Mesenteric fat pad (tissue), 1 donor: ENCODE results near the gene COX10. TPM values are rescaled to one million over a fixed set of nuclear protein-coding genes. Genes with fewer than 3 reads are reported as not detected.
"Not testable (repeated sequence)": the region's sequence is repeated elsewhere in the genome, so short reads cannot be mapped to it uniquely, and the experiment has no call there.

ENCODE experiments used
- DNase-seq: peaks from one replicate; pipeline ENCODE4 v3.0.0-alpha.2; 2020; ENCODE audit warnings: low spot score
- long read RNA-seq: library from polyadenylated mRNA; unstranded; transcript quantifications from one replicate; pipeline ENCODE4 v2.0.0, GENCODE V29; 2020
- total RNA-seq: library from RNA; stranded (reverse); fragmentation: NEBNext Ultra II Directional; extraction: Animal tissue kit (Norgen Biotek cat#: 25700); gene quantifications from one replicate; pipeline ENCODE4 v1.2.1, GENCODE V29; 2021
- donor health status: DM: yes; HTN: yes; CAD: no.

Gene COX10
- 15.7 TPM for total RNA-seq
- long read RNA-seq, transcript COX10-201 (7 exons, 2,873 nt), result major isoform, 10 of 21 reads
- long read RNA-seq, partial matches to known transcripts, result 11 of 21 reads
- long read RNA-seq, other reads (novel, unspliced or antisense), result 0 of 21 reads

- peak; percentile 94 for DNase-seq
Measured at GRCh38 chr17:14069251-14070021, at the start of gene COX10. Gene COX10 (plus strand): TSS chr17:14069504. CDS start chr17:14069606, 102 bp downstream.

DNA sequence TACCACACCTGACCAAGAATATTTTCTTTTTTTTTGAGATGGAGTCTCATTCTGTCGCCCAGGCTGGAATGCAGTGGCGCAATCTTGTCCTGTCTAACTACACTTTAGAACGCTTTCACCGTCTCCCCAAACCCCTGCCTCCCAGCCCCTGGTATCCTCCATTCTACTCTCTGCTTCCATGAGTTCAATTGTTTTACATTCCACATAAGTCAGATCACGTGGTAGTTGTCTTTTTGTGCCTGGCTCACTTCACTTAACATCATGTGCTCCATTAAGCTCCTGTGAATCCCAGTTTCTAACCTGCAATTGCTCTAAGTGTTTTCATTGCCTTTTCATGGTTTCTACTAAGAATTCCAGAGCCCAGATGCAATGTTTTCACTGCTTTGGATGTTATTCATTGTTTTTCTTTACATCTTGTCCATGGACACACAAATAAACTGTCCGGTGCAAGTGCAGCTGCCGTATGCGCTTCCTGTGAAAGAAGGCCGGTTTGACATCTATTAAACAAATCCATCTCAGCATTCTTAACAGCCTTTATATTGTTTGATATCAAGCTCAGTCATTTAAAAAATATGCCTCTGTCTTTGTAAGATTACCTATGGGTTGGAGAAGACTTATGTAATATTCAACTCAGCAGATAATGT lies 47.5 kb upstream of the COX10 start:
- not testable (repeated sequence) for DNase-seq

GRCh38 chr17:14029755-14030154 lies 39.5 kb upstream of the COX10 start:
- DNase-seq, result not testable (repeated sequence)

- no peak for DNase-seq
Measured at GRCh38 chr17:14032234-14032633, 37.1 kb upstream of the COX10 start.

DNA sequence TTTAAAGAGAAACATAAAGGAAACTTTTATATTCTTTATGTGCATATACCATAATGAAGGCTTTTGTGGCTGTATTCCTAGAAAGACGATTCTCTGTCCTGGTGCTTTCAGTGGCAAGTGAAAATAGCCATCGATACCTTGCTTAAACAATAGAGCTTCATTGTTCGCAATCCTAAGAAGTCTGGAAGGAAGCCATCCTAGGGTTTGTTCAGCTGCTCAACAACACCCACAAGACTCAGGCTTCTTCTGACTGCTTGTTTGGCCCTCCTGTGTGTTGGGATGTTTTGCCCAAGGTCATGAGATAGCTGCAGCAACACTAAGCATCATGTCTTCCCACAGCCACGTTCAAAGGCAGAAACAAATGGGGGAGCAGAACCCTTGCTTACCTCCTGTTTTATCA lies 36.1 kb upstream of the COX10 start:
- DNase-seq, result no peak

- no peak for DNase-seq
Measured at GRCh38 chr17:14037453-14037852, 31.9 kb upstream of the COX10 start.

DNA sequence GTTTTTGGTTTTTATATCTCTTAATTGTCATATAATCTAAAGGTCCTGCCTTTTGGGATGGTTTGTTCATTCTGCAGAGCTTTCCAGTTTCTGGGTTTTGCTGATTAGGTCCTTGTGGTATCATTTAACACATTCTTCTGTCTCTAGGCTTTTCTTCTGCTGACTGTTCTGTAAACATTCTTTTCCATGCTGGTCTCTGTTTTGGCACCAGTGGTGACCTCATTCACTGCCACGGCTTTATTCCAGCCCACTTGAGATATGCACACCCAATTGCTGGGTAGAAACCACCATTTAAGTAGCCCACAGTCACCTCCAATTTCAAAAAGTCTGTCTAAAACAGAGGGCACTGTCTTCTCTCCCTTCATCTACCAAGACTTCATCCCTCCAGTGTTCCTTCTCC lies 31.1 kb upstream of the COX10 start:
- no peak for DNase-seq

- no peak for DNase-seq
Measured at GRCh38 chr17:14042411-14042810, 26.9 kb upstream of the COX10 start.

- no peak for DNase-seq
Measured at GRCh38 chr17:14044702-14045101, 24.6 kb upstream of the COX10 start.

DNA sequence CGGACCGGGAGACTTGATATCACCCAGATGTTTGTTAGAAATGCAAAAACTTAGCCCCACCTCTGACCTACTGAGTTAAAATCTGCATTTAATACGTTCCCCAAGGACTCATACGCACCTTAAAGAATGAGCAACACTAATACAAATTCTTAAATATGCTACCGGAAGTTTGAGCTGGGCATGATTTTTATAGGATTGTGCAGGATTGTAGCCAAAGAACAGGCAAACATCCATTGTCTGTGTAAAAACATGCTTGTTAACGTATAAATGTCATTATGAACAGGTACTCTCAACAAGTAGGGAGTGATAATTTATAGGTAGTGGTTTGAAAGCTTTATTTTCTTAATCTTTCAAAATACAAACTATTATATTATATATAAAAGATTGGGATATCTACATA lies 22.3 kb upstream of the COX10 start:
- DNase-seq, result no peak

DNA sequence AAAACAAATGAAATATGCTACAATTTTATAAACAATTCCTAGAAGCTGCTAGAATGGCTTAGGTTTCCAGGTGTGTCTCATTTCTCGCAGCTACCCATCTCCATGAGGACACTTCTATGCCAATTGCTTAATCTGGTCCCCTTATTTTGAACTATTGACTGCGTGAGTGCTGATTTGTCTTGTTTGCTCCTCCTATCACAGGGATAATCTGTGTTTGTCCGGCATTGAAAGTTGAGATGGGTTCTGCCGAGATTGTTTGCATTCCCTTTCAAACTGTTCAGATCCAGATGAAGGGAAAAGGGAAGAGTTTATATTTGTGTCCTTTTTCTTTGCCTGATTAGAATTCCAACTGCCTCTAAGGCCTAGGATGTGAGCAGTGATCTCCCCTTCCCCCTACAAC lies 21.7 kb upstream of the COX10 start:
- no peak for DNase-seq

DNA sequence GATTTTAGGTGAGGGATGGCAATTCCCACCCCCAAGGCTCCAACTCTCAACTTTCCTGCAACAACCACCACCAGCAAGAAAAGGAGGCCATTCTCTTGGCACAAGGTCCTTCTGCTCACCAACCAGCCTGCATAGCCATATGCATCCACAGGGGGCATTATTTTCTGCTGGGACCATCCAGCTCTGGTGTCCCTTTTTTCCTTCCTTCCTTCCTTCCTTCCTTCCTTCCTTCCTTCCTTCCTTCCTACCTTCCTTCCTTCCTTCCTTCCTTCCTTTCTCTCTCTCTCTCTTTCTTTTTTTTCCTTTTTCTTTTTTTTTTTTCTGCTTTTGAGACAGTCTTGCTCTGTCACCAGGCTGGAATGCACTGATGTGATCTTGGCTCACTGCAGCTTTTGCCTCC lies 21.1 kb upstream of the COX10 start:
- no peak for DNase-seq

DNA sequence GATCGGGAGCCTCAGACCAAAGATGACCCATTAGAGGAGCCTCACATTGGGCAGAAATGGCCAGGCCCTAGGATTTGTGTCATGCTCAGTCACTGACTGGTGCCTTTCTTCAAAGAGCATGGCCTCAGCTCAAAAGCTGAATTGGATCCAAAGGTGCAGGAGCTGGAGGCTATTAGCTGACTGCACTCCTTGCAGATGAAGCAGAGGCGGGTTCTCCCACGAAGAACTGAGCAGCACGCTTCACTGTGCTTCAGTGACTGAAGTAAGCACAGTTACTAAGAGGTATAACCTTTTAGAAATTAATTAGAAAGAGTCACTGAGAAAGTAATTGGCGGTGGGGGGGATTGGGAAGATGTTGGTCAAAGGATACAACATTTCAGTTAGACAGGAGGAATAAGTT lies 18.7 kb upstream of the COX10 start:
- no peak for DNase-seq

DNA sequence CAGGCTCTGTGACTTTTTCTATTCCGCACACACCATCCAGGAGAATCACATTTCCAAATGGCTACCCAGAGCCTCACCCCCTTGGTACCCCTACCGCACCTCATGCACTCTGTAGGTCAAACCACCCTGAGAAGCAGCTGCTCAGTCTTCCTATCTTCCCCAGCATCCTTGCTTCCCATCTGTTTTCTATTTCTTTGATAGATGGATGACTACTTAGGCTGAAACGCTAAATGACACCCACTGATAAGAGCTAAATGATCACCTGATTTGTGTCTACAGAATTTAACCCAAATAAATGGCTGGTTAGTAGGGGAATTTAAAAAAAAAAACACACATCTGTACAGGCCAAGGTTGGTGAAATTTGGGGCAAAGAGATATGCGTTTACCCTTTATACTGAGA lies 17.6 kb upstream of the COX10 start:
- DNase-seq, result no peak

DNA sequence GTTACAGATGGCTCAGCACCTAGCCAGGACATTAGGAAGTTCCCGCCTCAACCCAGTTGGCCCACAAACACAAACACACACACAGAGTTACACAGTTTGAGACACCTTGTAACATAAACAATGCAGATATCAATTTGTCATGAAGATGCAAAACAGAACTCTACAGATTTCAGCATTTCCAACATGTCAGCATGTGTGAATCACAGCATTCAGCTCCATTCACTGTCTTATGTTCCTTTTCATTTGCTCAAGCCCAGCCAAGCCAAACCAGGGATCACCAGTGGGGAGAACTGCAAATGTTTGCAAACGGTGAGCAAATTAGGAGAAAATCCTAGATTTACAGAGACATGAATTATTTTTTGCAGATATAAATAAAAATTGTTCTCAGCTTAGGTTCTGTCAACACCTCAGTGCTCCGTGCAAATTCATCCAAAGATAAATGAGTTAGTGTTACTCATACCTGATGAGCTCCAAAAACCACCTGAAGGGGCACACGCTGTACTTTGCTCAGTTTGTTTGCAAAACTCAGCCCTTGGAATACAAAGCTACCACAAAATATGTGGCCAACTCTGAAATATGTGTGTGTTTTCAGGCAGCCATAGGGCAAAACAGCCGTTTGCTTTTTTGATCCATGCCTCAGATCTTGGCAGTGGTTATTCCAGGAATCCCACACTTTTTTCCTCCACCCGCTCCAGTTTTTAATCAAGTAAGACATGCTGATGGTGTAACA lies 16.3 kb upstream of the COX10 start:
- no peak for DNase-seq

- no peak for DNase-seq
Measured at GRCh38 chr17:14057591-14057990, 11.7 kb upstream of the COX10 start.

DNA sequence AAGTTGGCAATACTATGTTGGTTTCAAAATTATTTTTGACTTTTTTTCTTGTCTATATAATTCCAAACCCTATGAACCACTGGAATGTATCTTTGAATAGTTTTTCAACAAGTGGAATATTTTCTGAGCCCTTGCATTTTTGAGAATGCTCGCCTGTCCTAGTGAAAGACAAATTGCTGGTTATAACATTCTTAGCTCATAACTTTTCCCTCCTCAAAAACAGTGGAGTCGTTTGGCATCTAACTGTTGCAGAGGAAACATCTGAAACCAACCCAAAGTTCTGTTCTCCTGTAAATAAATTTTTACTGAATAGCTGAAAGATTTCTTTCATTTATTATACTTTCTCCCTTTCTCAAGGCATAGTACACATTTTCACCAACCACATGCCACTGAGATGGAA lies 11.3 kb upstream of the COX10 start:
- no peak for DNase-seq

- no peak for DNase-seq
Measured at GRCh38 chr17:14060706-14061105, 8.6 kb upstream of the COX10 start.

DNA sequence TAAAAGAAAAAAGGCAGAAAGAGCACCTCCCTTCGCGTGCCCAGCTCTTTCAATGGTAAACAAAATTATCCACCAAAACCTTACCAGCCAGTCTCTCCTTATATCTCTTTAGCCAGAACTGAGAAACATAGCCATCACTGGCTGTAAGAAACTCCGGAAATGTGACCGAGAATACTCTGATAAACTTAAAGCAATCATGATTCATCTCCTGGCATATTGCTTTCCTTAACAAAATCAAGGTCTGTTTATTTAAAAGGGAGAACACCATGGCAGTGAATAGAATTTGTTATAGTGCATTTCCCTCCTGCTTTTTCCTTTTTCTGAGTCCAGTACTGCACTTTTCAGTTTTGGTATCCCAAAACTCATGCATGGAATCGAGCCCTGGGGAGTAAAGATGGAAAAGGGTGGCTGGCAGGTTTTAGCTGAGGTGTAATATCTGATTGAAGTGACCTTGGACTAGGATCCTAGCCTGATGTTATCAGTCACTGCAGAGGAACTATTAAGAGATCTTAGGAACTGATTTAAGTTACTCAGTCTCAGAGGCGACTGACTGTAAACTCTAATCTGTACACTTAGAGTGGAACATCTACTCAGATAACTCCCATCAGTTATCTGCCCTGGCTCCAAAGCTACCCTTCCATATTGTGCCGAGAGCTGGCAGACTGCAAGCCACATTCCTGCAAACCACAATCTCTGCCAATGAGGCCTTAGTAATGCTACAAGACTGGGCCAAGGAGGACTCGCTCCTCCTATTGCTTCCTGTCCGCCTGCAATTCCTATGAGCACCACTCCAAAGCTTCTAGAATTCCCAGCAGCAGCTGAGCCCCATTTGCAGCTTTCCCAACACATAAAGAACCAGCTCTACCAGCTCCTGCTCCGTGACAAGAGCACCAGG lies 7.4 kb upstream of the COX10 start:
- DNase-seq, result no peak

GRCh38 chr17:14067347-14067746 lies 2.0 kb upstream of the COX10 start:
- DNase-seq, result no peak
